ENCODE data around the gene KCNMA1. TPM values are rescaled to one million over a fixed set of nuclear protein-coding genes. Genes with fewer than 3 reads are reported as not detected.

The KCNMA1 gene
- total RNA-seq, 1 experiment from 2014 or later: 143 TPM

GRCh38 chr10:77219046-77219445 lies 418.6 kb downstream of the KCNMA1 start:
- no peaks in the 10 kb centered on the region for H3F3A ChIP-seq (ENCODE audit: low read length, unreplicated experiment)
- no peaks in the 10 kb centered on the region for H3K36me3 ChIP-seq (ENCODE audit: low read depth, low read length)
- TF ChIP-seq EZH2 (IDR thresholded peaks at IDR 0.05; ENCODE audit: low read length, unreplicated experiment) (no peak), CTCF (conservative IDR thresholded peaks at IDR 0.05; ENCODE audit: low read depth, low read length) (no peak), EZH2phosphoT487 (IDR thresholded peaks at IDR 0.05; ENCODE audit: borderline replicate concordance, low read length) (no peak)
- no peak overlapping the region for H2AFZ ChIP-seq (ENCODE audit: low read length)
- no peaks in the 10 kb centered on the region for H3K9me2 ChIP-seq (replicated peaks; ENCODE audit: low read length)
- ATAC-seq: no peak
- BruUV-seq (replicated peaks): no TSS peak
- CTCF ChIA-PET: no interaction called here
- H4K20me1 ChIP-seq (ENCODE audit: low read length): no peaks in the 10 kb centered on the region
- no peaks in the 10 kb centered on the region for H3K27me3 ChIP-seq (ENCODE audit: low read length)
- no peaks in the 10 kb centered on the region for H3K9me3 ChIP-seq (ENCODE audit: low read length)
- no peak overlapping the region for H3K4me3 ChIP-seq (ENCODE audit: low read length)
- H3K27ac ChIP-seq (ENCODE audit: low read length): no peak overlapping the region
- POLR2A ChIA-PET (ENCODE audit: unreplicated experiment): interaction anchor here (0.7 kb wide), 1 partner anchor 530 kb away, joined by 3 read pairs; no protein-coding TSS in a partner anchor
- intact Hi-C loops (cut with micrococcal nuclease): no loop called here
- no peak overlapping the region for H3K9ac ChIP-seq (ENCODE audit: low read length)
- no peak for DNase-seq
- H3K79me2 ChIP-seq (ENCODE audit: low read length): no peaks in the 10 kb centered on the region
- peaks cover 4% of the 10 kb centered on the region; the same call in 1 of the 2 replicates for H3K4me1 ChIP-seq (ENCODE audit: insufficient read depth, low read length)
- no peak overlapping the region for H3K4me2 ChIP-seq (ENCODE audit: low read length)

GRCh38 chr10:77214799-77215198 lies 422.8 kb downstream of the KCNMA1 start:
- TF ChIP-seq EZH2 (IDR thresholded peaks at IDR 0.05; ENCODE audit: low read length, unreplicated experiment) (no peak), CTCF (conservative IDR thresholded peaks at IDR 0.05; ENCODE audit: low read depth, low read length) (no peak), EZH2phosphoT487 (IDR thresholded peaks at IDR 0.05; ENCODE audit: borderline replicate concordance, low read length) (no peak)

GRCh38 chr10:77212632-77213031 lies 425.0 kb downstream of the KCNMA1 start:
- ChIA-PET POLR2A (ENCODE audit: unreplicated experiment) (no interaction called here), CTCF (no interaction called here)
- no peak for ATAC-seq

More at GRCh38 chr10:77214799-77215198, 422.8 kb downstream of the KCNMA1 start:
- Histone ChIP-seq H3K79me2 (ENCODE audit: low read length) (no peaks in the 10 kb centered on the region), H3K27ac (ENCODE audit: low read length) (no peak overlapping the region), H3K27me3 (ENCODE audit: low read length) (no peaks in the 10 kb centered on the region), H3K36me3 (ENCODE audit: low read depth, low read length) (no peaks in the 10 kb centered on the region), H3K4me3 (ENCODE audit: low read length) (no peak overlapping the region), H3K4me1 (ENCODE audit: insufficient read depth, low read length) (no peaks in the 10 kb centered on the region), H3K9me2 (replicated peaks; ENCODE audit: low read length) (no peaks in the 10 kb centered on the region), H4K20me1 (ENCODE audit: low read length) (no peaks in the 10 kb centered on the region), H2AFZ (ENCODE audit: low read length) (no peak overlapping the region), H3K9me3 (ENCODE audit: low read length) (no peaks in the 10 kb centered on the region), H3K4me2 (ENCODE audit: low read length) (no peak overlapping the region), H3K9ac (ENCODE audit: low read length) (no peak overlapping the region), H3F3A (ENCODE audit: low read length, unreplicated experiment) (no peaks in the 10 kb centered on the region)
- POLR2A ChIA-PET (ENCODE audit: unreplicated experiment): no interaction called here
- BruUV-seq (replicated peaks): no TSS peak
- no peak for ATAC-seq
- CTCF ChIA-PET: no interaction called here
- no peak for DNase-seq
- intact Hi-C loops (cut with micrococcal nuclease): no loop called here

More at GRCh38 chr10:77212632-77213031, 425.0 kb downstream of the KCNMA1 start:
- H3K27ac ChIP-seq (ENCODE audit: low read length): no peak overlapping the region
- H3K4me3 ChIP-seq (ENCODE audit: low read length): no peak overlapping the region
- no peaks in the 10 kb centered on the region for H3K4me1 ChIP-seq (ENCODE audit: insufficient read depth, low read length)
- no peaks in the 10 kb centered on the region for H3K27me3 ChIP-seq (ENCODE audit: low read length)
- H3K9me3 ChIP-seq (ENCODE audit: low read length): no peaks in the 10 kb centered on the region
- H2AFZ ChIP-seq (ENCODE audit: low read length): no peak overlapping the region
- H3K9me2 ChIP-seq (replicated peaks; ENCODE audit: low read length): no peaks in the 10 kb centered on the region
- H3K36me3 ChIP-seq (ENCODE audit: low read depth, low read length): no peaks in the 10 kb centered on the region
- no peak for DNase-seq
- no peaks in the 10 kb centered on the region for H3K79me2 ChIP-seq (ENCODE audit: low read length)
- intact Hi-C loops (cut with micrococcal nuclease): no loop called here
- no peak overlapping the region for H3K9ac ChIP-seq (ENCODE audit: low read length)
- H3F3A ChIP-seq (ENCODE audit: low read length, unreplicated experiment): no peaks in the 10 kb centered on the region
- TF ChIP-seq EZH2phosphoT487 (IDR thresholded peaks at IDR 0.05; ENCODE audit: borderline replicate concordance, low read length) (no peak), CTCF (conservative IDR thresholded peaks at IDR 0.05; ENCODE audit: low read depth, low read length) (no peak), EZH2 (IDR thresholded peaks at IDR 0.05; ENCODE audit: low read length, unreplicated experiment) (no peak)
- H4K20me1 ChIP-seq (ENCODE audit: low read length): no peaks in the 10 kb centered on the region
- no peak overlapping the region for H3K4me2 ChIP-seq (ENCODE audit: low read length)
- no TSS peak for BruUV-seq (replicated peaks)

Measured in PC-3 (cell line).